ACC112 (cell line): Measurements from ENCODE around the gene QRFPR.
"Not testable (repeated sequence)": the region's sequence is repeated elsewhere in the genome, so short reads cannot be mapped to it uniquely, and the experiment has no call there.

Experiments
- H2AFZ ChIP-seq: fragments of 200-600 bp; sonication (generic); one replicate; pipeline ENCODE4 v1.6.0; 2017; ENCODE audit warnings: antibody characterized with exemption, low read length; ENCODE audit not compliant: unreplicated experiment
- H3K27ac ChIP-seq: fragments of 200-600 bp; sonication (generic); 2 replicates; pipeline ENCODE4 v1.5.1; 2014; ENCODE audit warnings: low read depth, mild to moderate bottlenecking, antibody characterized with exemption, low read length, moderate library complexity
- H3K27me3 ChIP-seq: fragments of 200-600 bp; sonication (generic); 2 replicates; pipeline ENCODE4 v1.6.1; 2014; ENCODE audit warnings: mild to moderate bottlenecking, antibody characterized with exemption, low read length, moderate library complexity, mixed read lengths; ENCODE audit not compliant: insufficient read depth
- H3K36me3 ChIP-seq: fragments of 200-600 bp; sonication (generic); 2 replicates; pipeline ENCODE4 v1.6.1; 2016; ENCODE audit warnings: mild to moderate bottlenecking, antibody characterized with exemption, low read length, moderate library complexity, mixed read lengths; ENCODE audit not compliant: insufficient read depth
- H3K4me1 ChIP-seq: fragments of 200-600 bp; sonication (generic); one replicate; pipeline ENCODE4 v1.6.1; 2016; ENCODE audit warnings: low read length, mixed read lengths; ENCODE audit not compliant: insufficient read depth, unreplicated experiment, control insufficient read depth
- H3K4me3 ChIP-seq: fragments of 200-600 bp; sonication (generic); 2 replicates; pipeline ENCODE4 v1.5.1; 2014; ENCODE audit warnings: mild to moderate bottlenecking, low read depth, low read length
- H3K79me2 ChIP-seq: fragments of 200-600 bp; sonication (generic); one replicate; pipeline ENCODE4 v1.6.0; 2016; ENCODE audit warnings: low read length; ENCODE audit not compliant: control insufficient read depth, unreplicated experiment, insufficient read depth

The QRFPR gene

GRCh38 chr4:121340247-121340646 is 40.6 kb downstream of the QRFPR start:
- H3K27me3 ChIP-seq, result no peaks in the 10 kb centered on the region
- H2AFZ ChIP-seq, result no peak overlapping the region
- H3K79me2 ChIP-seq, result no peaks in the 10 kb centered on the region
- H3K4me1 ChIP-seq, result no peaks in the 10 kb centered on the region
- H3K36me3 ChIP-seq, result no peaks in the 10 kb centered on the region
- H3K27ac ChIP-seq, result no peak overlapping the region
- H3K4me3 ChIP-seq, result no peak overlapping the region

DNA sequence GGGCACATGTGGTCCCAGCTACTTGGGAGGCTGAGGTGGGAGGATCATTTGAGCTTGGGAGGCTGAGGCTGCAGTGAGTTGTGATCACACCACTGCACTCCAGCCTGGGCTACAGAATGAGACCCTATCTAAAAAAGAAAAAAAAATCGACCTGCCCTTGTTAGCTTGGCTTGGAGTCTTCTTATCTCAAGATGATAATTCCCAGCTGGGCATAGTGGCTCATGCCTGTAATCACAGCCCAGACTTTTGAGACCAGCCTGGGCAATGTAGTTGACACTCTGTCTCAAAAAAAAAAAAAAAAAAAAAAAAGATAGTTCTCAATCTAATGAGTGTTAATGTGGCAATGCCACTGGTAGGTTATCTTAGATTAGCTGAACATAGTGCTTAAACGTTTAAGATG is 41.0 kb downstream of the QRFPR start:
- Histone ChIP-seq H3K36me3 (no peaks in the 10 kb centered on the region), H3K27ac (no peak overlapping the region), H2AFZ (no peak overlapping the region), H3K27me3 (no peaks in the 10 kb centered on the region), H3K79me2 (no peaks in the 10 kb centered on the region), H3K4me3 (no peak overlapping the region), H3K4me1 (no peaks in the 10 kb centered on the region)

DNA sequence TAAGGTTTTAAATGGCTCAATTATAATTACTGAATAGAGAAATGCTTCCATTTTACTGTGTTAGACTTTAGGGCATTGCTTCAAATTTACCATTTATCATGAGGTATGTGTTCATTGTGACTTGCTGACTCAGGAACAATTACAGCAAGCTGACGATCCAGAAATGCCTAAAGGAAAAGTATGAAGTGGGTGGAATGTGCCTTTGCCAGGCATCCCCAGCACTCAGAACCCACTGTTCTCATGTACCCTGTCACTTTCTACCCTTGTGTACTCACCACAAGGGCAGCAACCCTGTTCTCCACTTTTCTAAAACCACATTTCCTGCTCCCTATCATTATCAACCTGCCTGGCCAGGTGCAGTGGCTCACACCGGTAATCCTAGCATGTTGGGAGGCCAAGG is 41.5 kb downstream of the QRFPR start:
- H3K4me3 ChIP-seq, result no peak overlapping the region
- no peak overlapping the region for H2AFZ ChIP-seq
- H3K27me3 ChIP-seq, result no peaks in the 10 kb centered on the region
- H3K27ac ChIP-seq, result no peak overlapping the region
- H3K79me2 ChIP-seq, result no peaks in the 10 kb centered on the region
- H3K36me3 ChIP-seq, result no peaks in the 10 kb centered on the region
- no peaks in the 10 kb centered on the region for H3K4me1 ChIP-seq

- Histone ChIP-seq H3K27me3 (no peaks in the 10 kb centered on the region), H2AFZ (no peak overlapping the region), H3K79me2 (no peaks in the 10 kb centered on the region), H3K4me3 (no peak overlapping the region), H3K27ac (no peak overlapping the region), H3K4me1 (no peaks in the 10 kb centered on the region), H3K36me3 (no peaks in the 10 kb centered on the region)
Observed at GRCh38 chr4:121338518-121338917, 42.3 kb downstream of the QRFPR start.

GRCh38 chr4:121336706-121337105 is 44.1 kb downstream of the QRFPR start:
- H3K4me3 ChIP-seq, result no peak overlapping the region
- no peaks in the 10 kb centered on the region for H3K36me3 ChIP-seq
- H3K27me3 ChIP-seq, result no peaks in the 10 kb centered on the region
- H3K27ac ChIP-seq, result no peak overlapping the region
- H3K4me1 ChIP-seq, result no peaks in the 10 kb centered on the region
- no peaks in the 10 kb centered on the region for H3K79me2 ChIP-seq
- H2AFZ ChIP-seq, result no peak overlapping the region

DNA sequence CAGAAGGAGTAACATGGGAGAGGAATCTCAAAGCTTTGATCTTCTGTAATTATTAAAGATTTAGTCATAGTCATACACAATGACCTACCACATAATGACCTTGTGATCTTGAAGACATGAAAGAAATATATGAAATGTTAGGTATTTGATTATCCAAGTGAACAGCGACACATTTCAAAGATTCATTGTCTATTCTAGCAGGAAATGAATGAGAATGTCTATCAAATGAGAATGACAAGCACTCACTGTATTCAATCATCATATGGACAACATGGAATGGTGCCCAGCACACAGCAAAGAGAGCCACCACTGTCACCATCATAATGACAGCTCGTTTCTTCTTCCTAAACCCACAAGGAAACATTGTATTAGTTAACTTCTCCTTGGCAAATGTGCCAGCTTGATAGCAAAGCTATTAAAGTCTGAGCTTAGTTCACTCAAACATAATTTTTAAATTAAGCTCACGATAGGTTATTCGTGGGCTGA is 50.6 kb downstream of the QRFPR start:
- Histone ChIP-seq H3K79me2 (no peaks in the 10 kb centered on the region), H2AFZ (no peak overlapping the region), H3K27me3 (peaks cover 21% of the 10 kb centered on the region), H3K36me3 (no peaks in the 10 kb centered on the region), H3K27ac (no peak overlapping the region), H3K4me1 (no peaks in the 10 kb centered on the region), H3K4me3 (no peak overlapping the region)

- Histone ChIP-seq H3K79me2 (no peaks in the 10 kb centered on the region), H3K36me3 (no peaks in the 10 kb centered on the region), H3K4me1 (no peaks in the 10 kb centered on the region), H2AFZ (no peak overlapping the region), H3K27ac (no peak overlapping the region), H3K27me3 (peaks cover 41% of the 10 kb centered on the region), H3K4me3 (no peak overlapping the region)
Observed at GRCh38 chr4:121326597-121326996, 54.2 kb downstream of the QRFPR start.

DNA sequence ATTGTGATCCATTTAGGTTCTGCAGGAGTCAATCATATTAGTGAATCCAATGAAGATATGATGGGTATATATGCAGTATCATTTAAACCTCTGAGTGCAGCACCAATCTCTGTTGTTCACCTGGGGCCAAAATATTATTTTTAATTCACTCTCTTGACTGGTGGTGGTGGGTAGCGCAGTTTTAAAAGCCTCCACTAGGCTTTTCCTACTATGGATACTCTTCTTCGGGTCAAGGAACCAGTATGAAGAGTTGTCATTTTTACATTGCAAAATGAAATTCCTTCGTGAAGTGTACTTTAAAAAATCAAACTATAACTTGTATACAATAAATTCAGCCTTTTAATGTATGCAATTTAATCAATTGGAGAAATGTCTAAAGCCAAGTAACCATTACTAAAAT is 56.5 kb downstream of the QRFPR start:
- no peaks in the 10 kb centered on the region for H3K4me1 ChIP-seq
- H3K27ac ChIP-seq, result no peak overlapping the region
- no peak overlapping the region for H2AFZ ChIP-seq
- peaks cover 33% of the 10 kb centered on the region for H3K27me3 ChIP-seq
- H3K79me2 ChIP-seq, result no peaks in the 10 kb centered on the region
- no peak overlapping the region for H3K4me3 ChIP-seq
- no peaks in the 10 kb centered on the region for H3K36me3 ChIP-seq

- no peak overlapping the region for H3K4me3 ChIP-seq
- no peak overlapping the region for H2AFZ ChIP-seq
- H3K27ac ChIP-seq, result no peak overlapping the region
- no peaks in the 10 kb centered on the region for H3K36me3 ChIP-seq
- peaks cover 27% of the 10 kb centered on the region; the same call in 1 of the 2 replicates for H3K27me3 ChIP-seq
- H3K4me1 ChIP-seq, result no peaks in the 10 kb centered on the region
- H3K79me2 ChIP-seq, result no peaks in the 10 kb centered on the region
Observed at GRCh38 chr4:121321466-121321865, 59.4 kb downstream of the QRFPR start.

- H2AFZ ChIP-seq, result no peak overlapping the region
- H3K4me1 ChIP-seq, result no peaks in the 10 kb centered on the region
- no peaks in the 10 kb centered on the region for H3K79me2 ChIP-seq
- H3K27me3 ChIP-seq, result no peaks in the 10 kb centered on the region
- H3K36me3 ChIP-seq, result no peaks in the 10 kb centered on the region
- no peak overlapping the region for H3K27ac ChIP-seq
- H3K4me3 ChIP-seq, result no peak overlapping the region
Observed at GRCh38 chr4:121316091-121316490, 64.7 kb downstream of the QRFPR start.

GRCh38 chr4:121313430-121313829 is 67.4 kb downstream of the QRFPR start:
- not testable (repeated sequence) for H3K4me1 ChIP-seq, H3K4me3 ChIP-seq, H3K27ac ChIP-seq, H3K79me2 ChIP-seq, H3K36me3 ChIP-seq, H2AFZ ChIP-seq, H3K27me3 ChIP-seq
